Pancreas (tissue), 10 donors: ENCODE measurements around the gene SREK1IP1. TPM values are rescaled to one million over a fixed set of nuclear protein-coding genes. Genes with fewer than 3 reads are reported as not detected.

Experiments
- ATAC-seq, 4 donors: fragments of 200-7000 bp; cut with Tn5 transposase; one replicate each; pipeline versions ENCODE4 v1.8.0 to v1.9.1; 2020; ENCODE audit warnings: mild to moderate bottlenecking in 4 of 4, moderate library complexity in 4 of 4
- DNase-seq, 6 donors: peaks; one replicate each; pipeline ENCODE4 v3.0.0-alpha.2; 2020
- FAIRE-seq: peaks from 2 replicates; lab custom pipeline; 2012; peaks lifted over from hg19 to GRCh38; lab: Jason Lieb, UNC
- H3K27ac ChIP-seq, 4 donors: fragments of 200-600 bp; sonication (generic); 1 replicate in 3 of 4; 2 replicates in 1 of 4; pipeline versions ENCODE4 v1.5.0 to v1.8.0; 2020
- H3K27me3 ChIP-seq, 4 donors: fragments of 200-600 bp; one replicate each; pipeline ENCODE4 v1.8.0; 2021
- H3K36me3 ChIP-seq, 3 donors: fragments of 200-600 bp; sonication (generic) in 1 of 3; one replicate each; pipeline versions ENCODE4 v1.5.0 to v1.8.0; 2020 to 2021
- H3K4me1 ChIP-seq, 3 donors: fragments of 200-600 bp; one replicate each; pipeline ENCODE4 v1.8.0; 2021
- H3K4me3 ChIP-seq, 4 donors: fragments of 200-600 bp; sonication (generic) in 2 of 4; one replicate each; pipeline versions ENCODE4 v1.5.0 to v1.8.0; 2020 to 2021
- H3K9me3 ChIP-seq, 4 donors: fragments of 200-600 bp; one replicate each; pipeline ENCODE4 v1.8.0; 2021
- WGBS, 2 donors: extraction: QIAGEN DNeasy Blood & Tissue Kit; methylation state at CpG; one replicate each; pipeline ENCODE4 v1.1.7; 2013; 5-methylcytosine and 5-hydroxymethylcytosine counted together
- intact Hi-C, 3 donors: fragments of 100-400 bp; cut with DNase I; formaldehyde crosslinking; loops; one replicate each; pipeline versions ENCODE4 v1.11.1 to v1.14.2; 2022
- polyA plus RNA-seq, 2 donors: library from polyadenylated mRNA; stranded (reverse); fragments of 200-250 nt; gene quantifications; one replicate each; pipeline ENCODE4 v1.2.3, GENCODE V29; 2013
- total RNA-seq, 6 donors: library from RNA; stranded (reverse); fragmentation: NEBNext Ultra II Directional in 4 of 6; extraction: Animal tissue kit (Norgen Biotek cat#: 25700) in 4 of 6; gene quantifications; one replicate each; pipeline versions ENCODE4 v1.2.1 to v1.2.4, GENCODE V29; 2021 to 2023
- TF ChIP-seq, protein P1 (sequence below), 4 donors: fragments of 200-600 bp; sonication (generic) in 3 of 4; IDR thresholded peaks; one replicate each; pipeline versions ENCODE4 v1.5.0 to v1.8.0; 2021; ENCODE audit warnings: antibody characterized with exemption in 4 of 4
- donor health status: healthy with polysubstance abuse.
- donor health status: DM: no; HTN: no; CAD: no; lungs with moderate emphysema.
- donor health status: DM: no; HTN: no; CAD: no.
- donor health status: control.
- donor health status: control.
- donor health status: Bipolar disorder and iron deficiency.
- donor health status: DM: yes; HTN: yes; CAD: no.
- donor health status: DM: no; HTN: no; CAD: no.
- donor health status: DM: no; HTN: no; CAD: no.
- donor health status: DM: yes; HTN: yes; CAD: no.

The SREK1IP1 gene
- total and polyA plus RNA-seq, 8 donors: 9.2 to 17.8 (median 10.2) TPM

DNA sequence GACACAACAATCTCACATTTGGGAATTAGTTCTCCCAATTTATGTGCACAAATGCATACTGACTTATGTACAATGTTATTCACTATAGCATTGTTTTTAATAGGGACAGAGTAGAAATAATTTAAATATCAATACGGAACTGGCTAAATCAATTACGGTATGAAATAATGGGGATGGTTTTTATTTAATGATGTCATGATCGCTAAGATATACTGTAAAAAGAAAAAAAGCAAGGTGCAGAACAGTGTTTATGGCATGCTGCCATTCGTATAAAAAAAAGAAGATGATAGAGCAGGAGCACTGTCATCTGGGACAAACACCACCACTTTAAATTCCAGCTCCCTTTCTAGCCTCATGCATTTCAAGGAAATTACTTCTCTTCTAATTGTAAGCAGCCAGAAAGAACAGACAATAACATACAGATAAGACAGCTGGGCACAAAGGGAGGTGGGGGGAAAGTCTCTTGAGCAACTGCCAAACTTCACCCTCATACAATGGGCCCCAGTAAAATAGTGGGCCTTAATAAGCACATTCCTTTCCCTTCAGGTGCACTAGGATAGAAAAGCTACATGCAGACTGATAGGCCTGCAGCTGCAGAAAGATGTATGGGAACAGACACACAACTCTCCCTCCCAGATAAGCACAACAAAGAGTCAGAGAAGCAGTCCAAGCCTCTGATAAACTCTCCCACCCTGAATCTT, 8.4 kb downstream of the SREK1IP1 start:
- ATAC-seq (no peak), DNase-seq (no peak), FAIRE-seq (no peak)
- Histone ChIP-seq H3K9me3 (no peaks in the 10 kb centered on the region), H3K4me3 (no peak overlapping the region), H3K36me3 (peaks cover 0 to 8% (median 0%) of the 10 kb centered on the region in 3 donors), H3K27me3 (no peaks in the 10 kb centered on the region), H3K27ac (no peak overlapping the region), H3K4me1 (peaks cover 0 to 6% (median 0%) of the 10 kb centered on the region in 3 donors)
- intact Hi-C loops: no loop called here
- TF ChIP-seq, protein P1, sequence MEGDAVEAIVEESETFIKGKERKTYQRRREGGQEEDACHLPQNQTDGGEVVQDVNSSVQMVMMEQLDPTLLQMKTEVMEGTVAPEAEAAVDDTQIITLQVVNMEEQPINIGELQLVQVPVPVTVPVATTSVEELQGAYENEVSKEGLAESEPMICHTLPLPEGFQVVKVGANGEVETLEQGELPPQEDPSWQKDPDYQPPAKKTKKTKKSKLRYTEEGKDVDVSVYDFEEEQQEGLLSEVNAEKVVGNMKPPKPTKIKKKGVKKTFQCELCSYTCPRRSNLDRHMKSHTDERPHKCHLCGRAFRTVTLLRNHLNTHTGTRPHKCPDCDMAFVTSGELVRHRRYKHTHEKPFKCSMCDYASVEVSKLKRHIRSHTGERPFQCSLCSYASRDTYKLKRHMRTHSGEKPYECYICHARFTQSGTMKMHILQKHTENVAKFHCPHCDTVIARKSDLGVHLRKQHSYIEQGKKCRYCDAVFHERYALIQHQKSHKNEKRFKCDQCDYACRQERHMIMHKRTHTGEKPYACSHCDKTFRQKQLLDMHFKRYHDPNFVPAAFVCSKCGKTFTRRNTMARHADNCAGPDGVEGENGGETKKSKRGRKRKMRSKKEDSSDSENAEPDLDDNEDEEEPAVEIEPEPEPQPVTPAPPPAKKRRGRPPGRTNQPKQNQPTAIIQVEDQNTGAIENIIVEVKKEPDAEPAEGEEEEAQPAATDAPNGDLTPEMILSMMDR (IDR thresholded peaks at IDR 0.05): no peak
- 76 to 90% methylated on average over 4 of the region's 4 CpGs for WGBS, 2 donors

DNA sequence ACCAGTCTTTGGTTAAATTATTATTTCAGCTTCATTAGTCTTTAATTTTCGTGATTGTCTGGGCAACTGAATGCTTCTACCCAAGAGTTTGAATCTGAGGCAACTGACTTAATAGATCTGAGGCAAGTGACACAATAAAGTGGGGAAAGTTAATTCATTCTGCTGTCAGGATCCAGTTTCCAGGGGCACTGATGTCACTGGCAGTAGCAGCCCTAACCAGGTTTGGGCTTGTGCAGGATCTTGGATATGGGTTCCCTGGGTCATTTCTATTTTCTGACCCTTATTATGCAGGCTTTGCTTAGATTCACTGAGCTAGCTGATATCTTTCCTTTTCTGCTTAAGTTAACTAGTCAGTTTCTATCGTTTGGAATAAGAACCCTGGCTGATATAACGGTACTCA, 9.6 kb downstream of the SREK1IP1 start:
- FAIRE-seq (no peak), DNase-seq (no peak), ATAC-seq (no peak)
- no peak overlapping the region for H3K4me3 ChIP-seq
- TF ChIP-seq, protein P1 (IDR thresholded peaks at IDR 0.05): no peak
- 66 to 68% methylated on average over 3 of the region's 3 CpGs for WGBS, 2 donors
- no peaks in the 10 kb centered on the region for H3K27me3 ChIP-seq
- H3K9me3 ChIP-seq: no peaks in the 10 kb centered on the region
- H3K4me1 ChIP-seq: peaks cover 0 to 6% (median 0%) of the 10 kb centered on the region in 3 donors
- peaks cover 0 to 8% (median 0%) of the 10 kb centered on the region in 3 donors for H3K36me3 ChIP-seq
- intact Hi-C loops: no loop called here
- no peak overlapping the region for H3K27ac ChIP-seq

DNA sequence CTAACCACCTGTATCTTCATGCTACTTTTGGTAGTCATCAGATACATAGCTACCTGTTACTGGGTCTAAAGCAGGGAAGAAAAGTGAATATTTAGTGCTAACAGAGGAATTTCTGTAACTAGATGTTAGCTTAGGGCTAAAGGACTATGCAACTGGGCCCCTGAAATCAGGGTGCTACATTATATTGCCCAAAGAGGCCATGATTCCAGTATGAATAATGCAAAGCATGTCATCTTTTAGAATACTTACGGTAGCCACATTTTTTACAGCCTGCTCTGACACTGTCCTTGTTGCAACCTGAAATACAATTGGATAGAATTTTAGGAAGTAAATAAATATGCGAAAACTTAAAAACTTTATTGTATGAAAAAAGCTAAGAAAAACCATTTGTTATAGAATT, 14.4 kb downstream of the SREK1IP1 start:
- no peaks in the 10 kb centered on the region for H3K9me3 ChIP-seq
- no peak overlapping the region for H3K4me3 ChIP-seq
- H3K27me3 ChIP-seq: no peaks in the 10 kb centered on the region
- WGBS, 2 donors: 97% methylated on average over 2 of the region's 2 CpGs
- H3K27ac ChIP-seq: no peak overlapping the region
- TF ChIP-seq, protein P1 (IDR thresholded peaks at IDR 0.05): no peak
- DNase-seq: no peak
- intact Hi-C loops: no loop called here
- no peaks in the 10 kb centered on the region for H3K36me3 ChIP-seq
- ATAC-seq: no peak
- H3K4me1 ChIP-seq: peaks cover 0 to 7% (median 0%) of the 10 kb centered on the region in 3 donors
- no peak for FAIRE-seq

DNA sequence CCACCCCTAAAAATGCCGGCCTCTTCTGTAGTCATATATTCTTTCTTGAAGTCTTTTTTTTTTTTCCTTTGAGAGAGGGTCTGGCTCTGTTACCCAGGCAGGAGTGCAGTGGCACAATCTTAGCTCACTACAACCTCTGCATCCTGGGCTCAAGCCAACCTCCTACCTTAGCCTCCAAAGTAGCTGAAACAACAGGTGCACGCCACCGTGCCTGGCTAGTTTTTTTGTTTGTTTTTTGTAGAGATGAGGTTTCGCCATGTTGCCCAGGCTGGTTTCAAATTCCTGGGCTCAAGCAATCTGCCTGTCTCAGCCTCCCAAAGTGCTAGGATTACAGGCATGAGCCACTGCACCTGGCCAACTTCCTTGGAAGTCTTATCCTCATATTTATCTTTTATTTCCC, 19.1 kb downstream of the SREK1IP1 start:
- TF ChIP-seq, protein P1 (IDR thresholded peaks at IDR 0.05): no peak
- H3K9me3 ChIP-seq: no peaks in the 10 kb centered on the region
- FAIRE-seq (no peak), DNase-seq (no peak), ATAC-seq (no peak)
- 83 to 85% methylated on average over 4 of the region's 4 CpGs for WGBS, 2 donors
- no peaks in the 10 kb centered on the region for H3K36me3 ChIP-seq
- H3K27ac ChIP-seq: no peak overlapping the region
- H3K4me1 ChIP-seq: peaks cover 0 to 7% (median 0%) of the 10 kb centered on the region in 3 donors
- no peaks in the 10 kb centered on the region for H3K27me3 ChIP-seq
- no peak overlapping the region for H3K4me3 ChIP-seq
- intact Hi-C loops: no loop called here

DNA sequence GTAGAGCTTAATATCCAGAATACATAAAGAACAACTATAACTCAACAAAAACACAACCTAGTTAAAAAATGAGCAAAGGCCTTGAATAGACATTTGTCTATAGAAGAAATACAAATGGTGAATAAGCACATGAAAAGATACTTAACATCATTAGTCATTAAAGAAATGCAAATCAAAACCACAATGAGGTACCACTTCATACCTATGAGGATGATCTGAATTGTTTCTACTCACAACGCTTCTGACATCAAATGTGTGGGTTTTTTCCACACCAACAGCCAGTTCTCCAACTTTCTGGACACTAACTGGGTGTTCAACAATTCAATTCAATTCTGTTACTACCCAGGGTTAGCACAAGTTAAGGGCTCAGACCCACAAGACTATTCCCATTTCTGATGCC, 22.0 kb downstream of the SREK1IP1 start:
- peaks cover 0 to 7% (median 6%) of the 10 kb centered on the region in 3 donors for H3K4me1 ChIP-seq
- H3K27me3 ChIP-seq: no peaks in the 10 kb centered on the region
- TF ChIP-seq, protein P1 (IDR thresholded peaks at IDR 0.05): no peak
- intact Hi-C loops: no loop called here
- no peaks in the 10 kb centered on the region for H3K36me3 ChIP-seq
- H3K27ac ChIP-seq: no peak overlapping the region
- 97 to 98% methylated on average over 1 of the region's 1 CpG for WGBS, 2 donors
- FAIRE-seq (no peak), DNase-seq (no peak), ATAC-seq (no peak)
- no peaks in the 10 kb centered on the region for H3K9me3 ChIP-seq
- H3K4me3 ChIP-seq: no peak overlapping the region
